ENCODE results near the gene POLRMT.

The POLRMT gene

GRCh38 chr19:655691-656090 lies 22.4 kb upstream of the POLRMT start:
- no peak for DNase-seq (ENCODE audit: extremely low read depth, low read depth)
- TF ChIP-seq CTCF (IDR thresholded peaks at IDR 0.05; ENCODE audit: low read depth, low read length), result no peak

- DNase-seq (ENCODE audit: extremely low read depth, low read depth), result no peak
- no peak for TF ChIP-seq CTCF (IDR thresholded peaks at IDR 0.05; ENCODE audit: low read depth, low read length)
Measured at GRCh38 chr19:653425-653824, 20.1 kb upstream of the POLRMT start.

GRCh38 chr19:652467-653389 lies 19.4 kb upstream of the POLRMT start:
- no peak for TF ChIP-seq CTCF (IDR thresholded peaks at IDR 0.05; ENCODE audit: low read depth, low read length)
- DNase-seq (ENCODE audit: extremely low read depth, low read depth), result no peak

GRCh38 chr19:651991-652390 lies 18.7 kb upstream of the POLRMT start:
- DNase-seq (ENCODE audit: extremely low read depth, low read depth), result no peak
- no peak for TF ChIP-seq CTCF (IDR thresholded peaks at IDR 0.05; ENCODE audit: low read depth, low read length)

GRCh38 chr19:651114-651818 lies 17.9 kb upstream of the POLRMT start:
- DNase-seq (ENCODE audit: extremely low read depth, low read depth), result no peak
- TF ChIP-seq CTCF (IDR thresholded peaks at IDR 0.05; ENCODE audit: low read depth, low read length), result no peak

- no peak for TF ChIP-seq CTCF (IDR thresholded peaks at IDR 0.05; ENCODE audit: low read depth, low read length)
- DNase-seq (ENCODE audit: extremely low read depth, low read depth), result no peak
Measured at GRCh38 chr19:650121-650520, 16.8 kb upstream of the POLRMT start.

All from AG09319 (cell line).